ENCODE measurements around the gene BCL6B.
A peak's percentile ranks its signal among the peaks of the same experiment; 100 is the strongest.

BCL6B gene

DNA sequence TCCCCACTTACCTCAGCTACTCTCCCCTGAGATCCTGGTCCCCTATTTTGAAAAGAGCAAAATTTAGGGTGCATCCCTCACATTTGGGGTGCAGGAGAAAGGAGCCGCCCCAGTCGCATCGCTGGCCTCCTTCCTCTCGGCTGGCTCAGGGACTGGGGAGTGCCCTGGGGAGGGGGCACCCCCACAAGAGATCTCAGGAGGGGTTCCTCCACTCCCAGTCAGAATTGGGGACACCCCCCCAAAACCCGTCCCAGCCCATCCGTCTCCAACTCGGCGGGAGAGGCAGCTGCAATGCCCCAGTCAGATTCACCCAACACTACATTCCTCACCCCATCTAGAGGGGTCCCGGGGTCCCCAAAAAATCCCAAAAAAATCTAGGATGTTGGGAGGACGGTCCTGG lies 3.5 kb upstream of the BCL6B start:
- TF ChIP-seq, protein P1, sequence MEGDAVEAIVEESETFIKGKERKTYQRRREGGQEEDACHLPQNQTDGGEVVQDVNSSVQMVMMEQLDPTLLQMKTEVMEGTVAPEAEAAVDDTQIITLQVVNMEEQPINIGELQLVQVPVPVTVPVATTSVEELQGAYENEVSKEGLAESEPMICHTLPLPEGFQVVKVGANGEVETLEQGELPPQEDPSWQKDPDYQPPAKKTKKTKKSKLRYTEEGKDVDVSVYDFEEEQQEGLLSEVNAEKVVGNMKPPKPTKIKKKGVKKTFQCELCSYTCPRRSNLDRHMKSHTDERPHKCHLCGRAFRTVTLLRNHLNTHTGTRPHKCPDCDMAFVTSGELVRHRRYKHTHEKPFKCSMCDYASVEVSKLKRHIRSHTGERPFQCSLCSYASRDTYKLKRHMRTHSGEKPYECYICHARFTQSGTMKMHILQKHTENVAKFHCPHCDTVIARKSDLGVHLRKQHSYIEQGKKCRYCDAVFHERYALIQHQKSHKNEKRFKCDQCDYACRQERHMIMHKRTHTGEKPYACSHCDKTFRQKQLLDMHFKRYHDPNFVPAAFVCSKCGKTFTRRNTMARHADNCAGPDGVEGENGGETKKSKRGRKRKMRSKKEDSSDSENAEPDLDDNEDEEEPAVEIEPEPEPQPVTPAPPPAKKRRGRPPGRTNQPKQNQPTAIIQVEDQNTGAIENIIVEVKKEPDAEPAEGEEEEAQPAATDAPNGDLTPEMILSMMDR (IDR thresholded peaks at IDR 0.05; ENCODE audit: low read depth, low read length), result no peak
- peak overlapping the region; percentile 55 for H3K27ac ChIP-seq

GRCh38 chr17:7019839-7020519 lies 2.9 kb upstream of the BCL6B start:
- TF ChIP-seq, protein P1 (IDR thresholded peaks at IDR 0.05; ENCODE audit: low read depth, low read length), result no peak

More for the DNA sequence above, 3.5 kb upstream of the BCL6B start:
- no peak overlapping the region for H3K4me3 ChIP-seq (ENCODE audit: low read depth, low read length)
- no peaks in the 10 kb centered on the region for H3K9me3 ChIP-seq (ENCODE audit: severe bottlenecking)
- H3K27me3 ChIP-seq (ENCODE audit: insufficient read depth, low read depth, severe bottlenecking), result no peaks in the 10 kb centered on the region
- no peaks in the 10 kb centered on the region; the same call in 1 of the 2 replicates for H3K36me3 ChIP-seq
- no peak for DNase-seq

DNA sequence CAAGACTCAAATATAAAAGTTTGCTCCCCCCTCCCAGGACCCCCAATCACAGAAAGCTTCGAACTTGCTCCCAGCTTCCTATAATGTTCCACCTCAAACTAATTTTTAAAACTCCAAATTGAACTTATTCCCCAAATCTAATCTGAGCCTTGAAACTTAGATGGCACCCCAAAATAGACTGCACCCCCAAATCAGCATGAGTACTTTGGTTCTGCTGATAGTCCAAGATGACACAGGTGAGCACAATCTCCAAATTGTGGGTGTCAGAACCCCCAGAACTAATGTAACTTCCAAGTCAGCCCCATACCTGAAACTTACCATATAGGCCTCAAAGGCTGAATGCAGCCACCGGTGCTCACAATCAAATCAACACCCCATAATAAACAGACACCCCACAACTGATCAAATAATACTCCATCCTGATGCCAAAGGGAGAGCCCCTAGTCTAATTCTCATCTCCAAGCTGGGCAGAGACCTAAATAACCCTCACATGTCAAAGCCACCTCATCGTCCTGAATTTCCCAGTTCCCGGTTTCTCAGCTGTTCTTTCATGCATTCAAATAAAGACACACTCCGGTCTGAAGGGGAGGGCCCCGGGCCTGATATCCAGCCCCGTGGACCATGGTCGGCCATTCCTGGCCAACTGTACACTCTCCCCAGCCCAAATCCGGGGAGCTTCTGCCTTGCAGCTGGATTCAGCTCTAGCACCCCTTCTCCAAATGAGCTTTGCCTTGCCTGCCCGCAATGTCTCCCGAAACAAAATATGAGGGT lies 1.8 kb upstream of the BCL6B start:
- no peaks in the 10 kb centered on the region for H3K9me3 ChIP-seq (ENCODE audit: severe bottlenecking)
- TF ChIP-seq, protein P1 (IDR thresholded peaks at IDR 0.05; ENCODE audit: low read depth, low read length), result no peak
- no peaks in the 10 kb centered on the region; the same call in none of the 2 replicates for H3K36me3 ChIP-seq
- DNase-seq, result no peak
- H3K4me3 ChIP-seq (ENCODE audit: low read depth, low read length), result no peak overlapping the region
- no peaks in the 10 kb centered on the region for H3K27me3 ChIP-seq (ENCODE audit: insufficient read depth, low read depth, severe bottlenecking)
- H3K27ac ChIP-seq, result no peak overlapping the region

More at GRCh38 chr17:7019839-7020519, 2.9 kb upstream of the BCL6B start:
- Histone ChIP-seq H3K9me3 (ENCODE audit: severe bottlenecking) (no peaks in the 10 kb centered on the region), H3K4me3 (ENCODE audit: low read depth, low read length) (peak overlapping the region; percentile 18), H3K36me3 (no peaks in the 10 kb centered on the region; the same call in none of the 2 replicates), H3K27ac (peak overlapping the region; percentile 55), H3K27me3 (ENCODE audit: insufficient read depth, low read depth, severe bottlenecking) (no peaks in the 10 kb centered on the region)
- peak; percentile 68 for DNase-seq

- Histone ChIP-seq H3K36me3 (no peaks in the 10 kb centered on the region; the same call in none of the 2 replicates), H3K27ac (peak overlapping the region; percentile 60), H3K9me3 (ENCODE audit: severe bottlenecking) (no peaks in the 10 kb centered on the region), H3K4me3 (ENCODE audit: low read depth, low read length) (peak overlapping the region; percentile 46), H3K27me3 (ENCODE audit: insufficient read depth, low read depth, severe bottlenecking) (no peaks in the 10 kb centered on the region)
- TF ChIP-seq, protein P1 (IDR thresholded peaks at IDR 0.05; ENCODE audit: low read depth, low read length), result peak; percentile 94
- DNase-seq, result peak; percentile 80
Measured at GRCh38 chr17:7021993-7022778, 664 bp upstream of the BCL6B start.

GRCh38 chr17:7023576-7024401 lies 939 bp downstream of the BCL6B start:
- DNase-seq, result peak; percentile 89
- peak overlapping the region; percentile 46 for H3K4me3 ChIP-seq (ENCODE audit: low read depth, low read length)
- TF ChIP-seq, protein P1 (IDR thresholded peaks at IDR 0.05; ENCODE audit: low read depth, low read length), result no peak
- H3K27me3 ChIP-seq (ENCODE audit: insufficient read depth, low read depth, severe bottlenecking), result no peaks in the 10 kb centered on the region
- no peaks in the 10 kb centered on the region; the same call in 1 of the 2 replicates for H3K36me3 ChIP-seq
- peak overlapping the region; percentile 59 for H3K27ac ChIP-seq
- H3K9me3 ChIP-seq (ENCODE audit: severe bottlenecking), result no peaks in the 10 kb centered on the region

All from WERI-Rb-1 (cell line).